AG04450 (cell line): Measurements from ENCODE around the gene CHRNB2. TPM values are rescaled to one million over a fixed set of nuclear protein-coding genes. Genes with fewer than 3 reads are reported as not detected.

Experiments
- CTCF ChIA-PET: fragments of 300-600, 350-600 bp; formaldehyde crosslinking; extraction: SDS; loops from one replicate; lab custom pipeline; 2022; ENCODE audit warnings: antibody characterized with exemption, inconsistent platforms; lab: Charles Lee
- POLR2A ChIA-PET: fragments of 350-600 bp; formaldehyde crosslinking; extraction: SDS; loops from one replicate; lab custom pipeline; 2021; ENCODE audit warnings: antibody characterized with exemption, inconsistent platforms; lab: Yijun Ruan, JAX
- DNase-seq: peaks from one replicate; pipeline ENCODE4 v3.0.0-alpha.2; 2011; ENCODE audit warnings: low read depth, low spot score
- H3K27ac ChIP-seq: one replicate; pipeline ENCODE4 v1.5.1; 2012; ENCODE audit warnings: low read depth, low read length, control low read depth
- H3K27me3 ChIP-seq: one replicate; pipeline ENCODE4 v1.6.0; 2012; ENCODE audit warnings: low read length; ENCODE audit not compliant: control insufficient read depth, insufficient read depth
- H3K4me3 ChIP-seq: 2 replicates; pipeline ENCODE4 v1.5.1; 2011; ENCODE audit warnings: mild to moderate bottlenecking, low read depth, low read length, control low read depth
- H3K9me3 ChIP-seq: 2 replicates; pipeline ENCODE4 v1.5.1; 2012; ENCODE audit warnings: low read length; ENCODE audit not compliant: control insufficient read depth, insufficient read depth
- CTCF ChIP-seq: IDR thresholded peaks from 2 replicates; pipeline ENCODE4 v1.5.1; 2011; ENCODE audit warnings: low read depth, low read length, control low read depth, inconsistent platforms
- polyA minus RNA-seq: library from RNA; depleted of rRNA, polyadenylated mRNA; stranded (reverse); fragments of >200 nt; gene quantifications from 2 replicates; pipeline ENCODE4 v1.2.3, GENCODE V29; 2011; rRNA and poly(A)+ RNA removed
- polyA plus RNA-seq: library from polyadenylated mRNA; depleted of rRNA; stranded (reverse); fragments of >200 nt; gene quantifications from 2 replicates; pipeline ENCODE4 v1.2.3, GENCODE V29; 2011; rRNA removed

The CHRNB2 gene
- polyA plus RNA-seq = 0.06 TPM in 1 of 2 replicates, not detected in the other
- 0.04 and 0.18 TPM in 2 replicates for polyA minus RNA-seq

- ChIA-PET CTCF (interaction anchor here (0.6 to 1.7 kb wide), 2 partner anchors 8 to 22 kb away, joined by 5 to 9 read pairs; no protein-coding TSS in a partner anchor), POLR2A (interaction anchor here (1.1 kb wide), 1 partner anchor 8 kb away, joined by 3 read pairs; no protein-coding TSS in a partner anchor)
- Histone ChIP-seq H3K9me3 (no peaks in the 10 kb centered on the region; the same call in 1 of the 2 replicates), H3K27me3 (peaks cover 37% of the 10 kb centered on the region), H3K27ac (peak within 1 kb of the TSS; percentile 21), H3K4me3 (peak within 1 kb of the TSS; percentile 29; the same call in 1 of the 2 replicates)
- DNase-seq = no peak
- no peak for TF ChIP-seq CTCF
Observed at GRCh38 chr1:154567386-154568156, at the start of gene CHRNB2. TSS of gene CHRNB2 (plus strand) at chr1:154567778. CDS start at chr1:154568045, 267 bp downstream.

GRCh38 chr1:154519591-154519991 lies 48.0 kb upstream of the CHRNB2 start:
- DNase-seq = no peak
- no peak overlapping the region for H3K27ac ChIP-seq
- H3K4me3 ChIP-seq = no peak overlapping the region
- CTCF ChIA-PET = no interaction called here
- POLR2A ChIA-PET = no interaction called here
- no peaks in the 10 kb centered on the region for H3K9me3 ChIP-seq
- H3K27me3 ChIP-seq = peaks cover 61% of the 10 kb centered on the region
- no peak for TF ChIP-seq CTCF

- POLR2A ChIA-PET = interaction anchor here (0.6 kb wide), 1 partner anchor 265 kb away, joined by 8 read pairs; no protein-coding TSS in a partner anchor
- H3K27ac ChIP-seq = no peak overlapping the region
- no peak for TF ChIP-seq CTCF
- H3K27me3 ChIP-seq = peaks cover 62% of the 10 kb centered on the region
- no peak overlapping the region for H3K4me3 ChIP-seq
- no peak for DNase-seq
- CTCF ChIA-PET = no interaction called here
- no peaks in the 10 kb centered on the region for H3K9me3 ChIP-seq
Observed at GRCh38 chr1:154520333-154520732, 47.2 kb upstream of the CHRNB2 start.

- ChIA-PET POLR2A (no interaction called here), CTCF (interaction anchor here (1.2 kb wide), 1 partner anchor 25 kb away, joined by 3 read pairs; no protein-coding TSS in a partner anchor)
- Histone ChIP-seq H3K9me3 (no peaks in the 10 kb centered on the region), H3K4me3 (no peak overlapping the region), H3K27me3 (peaks cover 54% of the 10 kb centered on the region), H3K27ac (no peak overlapping the region)
- no peak for DNase-seq
- no peak for TF ChIP-seq CTCF
Observed at GRCh38 chr1:154521695-154522094, 45.9 kb upstream of the CHRNB2 start.

- ChIA-PET CTCF (interaction anchor here (0.7 to 1.0 kb wide), 2 partner anchors 16 to 22 kb away, joined by 3 read pairs; no protein-coding TSS in a partner anchor), POLR2A (no interaction called here)
- H3K27me3 ChIP-seq = peaks cover 40% of the 10 kb centered on the region
Observed at GRCh38 chr1:154524881-154525280, 42.7 kb upstream of the CHRNB2 start.

More at GRCh38 chr1:154524881-154525280, 42.7 kb upstream of the CHRNB2 start:
- DNase-seq = no peak
- H3K4me3 ChIP-seq = no peak overlapping the region
- H3K9me3 ChIP-seq = no peaks in the 10 kb centered on the region
- no peak overlapping the region for H3K27ac ChIP-seq
- no peak for TF ChIP-seq CTCF
